ENCODE results near the gene OR13A1. TPM values are rescaled to one million over a fixed set of nuclear protein-coding genes. Genes with fewer than 3 reads are reported as not detected.
"Not testable (repeated sequence)": the region's sequence is repeated elsewhere in the genome, so short reads cannot be mapped to it uniquely, and the experiment has no call there.

The OR13A1 gene
- total and polyA plus RNA-seq, 8 donors, result 0.40 TPM; not detected in 7

DNA sequence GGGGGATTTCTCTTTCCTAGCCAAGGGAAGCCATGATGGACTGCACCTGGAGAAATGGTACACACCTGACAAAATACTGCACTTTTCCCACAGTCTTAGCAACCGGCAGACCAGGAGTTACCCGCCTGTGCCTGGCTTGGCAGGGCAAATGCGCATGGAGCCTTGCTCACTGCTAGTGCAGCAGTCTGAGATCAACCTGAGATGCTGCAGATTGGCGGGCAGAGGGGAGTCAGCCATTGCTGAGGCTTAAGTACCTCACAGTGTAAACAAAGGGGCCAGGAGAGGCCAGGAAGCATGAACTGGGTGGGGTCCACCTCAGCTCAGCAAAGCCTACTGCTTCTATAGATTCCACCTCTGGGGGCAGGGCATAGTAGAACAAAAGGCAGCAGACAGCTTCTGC, 49.4 kb downstream of the OR13A1 start:
- Histone ChIP-seq H3K4me3 (no peak overlapping the region), H3K27ac (no peak overlapping the region), H3K36me3 (no peaks in the 10 kb centered on the region), H3K4me1 (no peaks in the 10 kb centered on the region), H3K9me3 (peaks cover 0 to 11% (median 0%) of the 10 kb centered on the region in 4 donors), H3K27me3 (peaks cover 0 to 10% (median 0%) of the 10 kb centered on the region in 3 donors)
- no peak for DNase-seq
- intact Hi-C loops (cut with DNase I; ENCODE audit: low total_unique reads), result no loop called here
- TF ChIP-seq POLR2AphosphoS5 (IDR thresholded peaks at IDR 0.05) (no peak), POLR2A (IDR thresholded peaks at IDR 0.05) (no peak), EP300 (IDR thresholded peaks at IDR 0.05) (no peak)
- TF ChIP-seq, protein P1, sequence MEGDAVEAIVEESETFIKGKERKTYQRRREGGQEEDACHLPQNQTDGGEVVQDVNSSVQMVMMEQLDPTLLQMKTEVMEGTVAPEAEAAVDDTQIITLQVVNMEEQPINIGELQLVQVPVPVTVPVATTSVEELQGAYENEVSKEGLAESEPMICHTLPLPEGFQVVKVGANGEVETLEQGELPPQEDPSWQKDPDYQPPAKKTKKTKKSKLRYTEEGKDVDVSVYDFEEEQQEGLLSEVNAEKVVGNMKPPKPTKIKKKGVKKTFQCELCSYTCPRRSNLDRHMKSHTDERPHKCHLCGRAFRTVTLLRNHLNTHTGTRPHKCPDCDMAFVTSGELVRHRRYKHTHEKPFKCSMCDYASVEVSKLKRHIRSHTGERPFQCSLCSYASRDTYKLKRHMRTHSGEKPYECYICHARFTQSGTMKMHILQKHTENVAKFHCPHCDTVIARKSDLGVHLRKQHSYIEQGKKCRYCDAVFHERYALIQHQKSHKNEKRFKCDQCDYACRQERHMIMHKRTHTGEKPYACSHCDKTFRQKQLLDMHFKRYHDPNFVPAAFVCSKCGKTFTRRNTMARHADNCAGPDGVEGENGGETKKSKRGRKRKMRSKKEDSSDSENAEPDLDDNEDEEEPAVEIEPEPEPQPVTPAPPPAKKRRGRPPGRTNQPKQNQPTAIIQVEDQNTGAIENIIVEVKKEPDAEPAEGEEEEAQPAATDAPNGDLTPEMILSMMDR (IDR thresholded peaks at IDR 0.05), result no peak
- WGBS, 5 donors, result 20 to 86% (median 84%) methylated on average over 1 to 4 of the region's 4 CpGs

- 24 to 63% (median 37%) methylated on average over 2 of the region's 2 CpGs for WGBS, 5 donors
- intact Hi-C loops (cut with DNase I; ENCODE audit: low total_unique reads), result no loop called here
- TF ChIP-seq EP300 (IDR thresholded peaks at IDR 0.05) (no peak), POLR2AphosphoS5 (IDR thresholded peaks at IDR 0.05) (no peak), POLR2A (IDR thresholded peaks at IDR 0.05) (no peak)
Measured at GRCh38 chr10:45261946-45262345, 53.5 kb downstream of the OR13A1 start.

DNA sequence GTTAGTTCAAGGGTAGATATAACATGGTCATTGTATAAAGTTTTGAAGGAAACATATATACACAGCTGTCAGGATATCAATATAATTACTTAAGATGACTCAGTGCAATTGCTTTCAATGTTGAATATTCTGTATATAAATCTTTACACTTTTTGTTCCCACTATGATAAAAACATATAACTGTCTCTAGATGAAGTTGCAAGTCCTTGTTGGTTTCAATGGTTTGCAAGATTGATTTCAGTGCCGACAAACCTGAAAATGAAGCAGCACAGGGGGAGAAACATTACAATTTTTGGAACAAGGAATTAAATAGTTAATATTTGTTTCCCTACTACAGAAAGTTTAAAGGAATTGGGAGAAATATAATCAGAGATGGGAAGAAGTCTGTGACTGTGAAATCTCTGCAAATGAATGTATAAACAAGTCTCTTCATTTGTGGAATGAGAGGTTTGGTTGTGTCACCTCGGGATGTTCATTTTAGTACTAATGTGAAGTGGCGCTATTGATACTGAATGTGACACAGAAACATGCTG, 54.1 kb downstream of the OR13A1 start:
- Histone ChIP-seq H3K4me3 (no peak overlapping the region), H3K4me1 (no peaks in the 10 kb centered on the region), H3K27ac (no peak overlapping the region), H3K27me3 (peaks cover 0 to 10% (median 0%) of the 10 kb centered on the region in 3 donors), H3K36me3 (no peaks in the 10 kb centered on the region), H3K9me3 (peaks cover 0 to 11% (median 0%) of the 10 kb centered on the region in 4 donors)
- no peak for DNase-seq
- no peak for TF ChIP-seq POLR2AphosphoS5 (IDR thresholded peaks at IDR 0.05)
- TF ChIP-seq, protein P1 (IDR thresholded peaks at IDR 0.05), result no peak
- no peak for TF ChIP-seq POLR2A (IDR thresholded peaks at IDR 0.05)
- TF ChIP-seq EP300 (IDR thresholded peaks at IDR 0.05), result no peak
- intact Hi-C loops (cut with DNase I; ENCODE audit: low total_unique reads), result no loop called here
- 74 to 82% (median 80%) methylated on average over 3 of the region's 3 CpGs for WGBS, 5 donors

More at GRCh38 chr10:45261946-45262345, 53.5 kb downstream of the OR13A1 start:
- Histone ChIP-seq H3K4me1 (no peaks in the 10 kb centered on the region), H3K27me3 (peaks cover 0 to 10% (median 0%) of the 10 kb centered on the region in 3 donors), H3K9me3 (peaks cover 0 to 11% (median 0%) of the 10 kb centered on the region in 4 donors), H3K4me3 (no peak overlapping the region), H3K27ac (no peak overlapping the region), H3K36me3 (no peaks in the 10 kb centered on the region)
- no peak for DNase-seq

DNA sequence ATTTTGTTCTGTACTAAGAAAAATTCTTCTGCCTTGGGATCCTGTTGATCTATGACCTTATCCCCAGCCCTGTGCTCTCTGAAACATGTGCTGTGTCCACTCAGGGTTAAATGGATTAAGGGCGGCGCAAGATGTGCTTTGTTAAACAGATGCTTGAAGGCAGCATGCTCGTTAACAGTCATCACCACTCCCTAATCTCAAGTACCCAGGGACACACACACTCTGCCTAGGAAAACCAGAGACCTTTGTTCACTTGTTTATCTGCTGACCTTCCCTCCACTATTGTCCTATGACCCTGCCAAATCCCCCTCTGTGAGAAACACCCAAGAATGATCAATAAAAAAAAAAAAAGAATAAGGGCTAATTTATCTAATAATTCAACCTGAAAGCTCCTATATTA, 54.8 kb downstream of the OR13A1 start:
- DNase-seq; H3K9me3 ChIP-seq; H3K27ac ChIP-seq; H3K4me1 ChIP-seq; H3K36me3 ChIP-seq; H3K4me3 ChIP-seq; intact Hi-C loops (cut with DNase I; ENCODE audit: low total_unique reads): not testable (repeated sequence)
- peaks cover 0 to 10% (median 0%) of the 10 kb centered on the region in 3 donors for H3K27me3 ChIP-seq
- 51 to 68% (median 58%) methylated on average over 3 of the region's 3 CpGs for WGBS, 5 donors

- DNase-seq; H3K27ac ChIP-seq; H3K4me1 ChIP-seq; H3K36me3 ChIP-seq; intact Hi-C loops (cut with DNase I; ENCODE audit: low total_unique reads); H3K4me3 ChIP-seq; H3K9me3 ChIP-seq: not testable (repeated sequence)
- WGBS, 5 donors, result 85 to 98% (median 93%) methylated on average over 14 to 39 of the region's 50 CpGs
- peaks cover 0 to 10% (median 0%) of the 10 kb centered on the region in 3 donors for H3K27me3 ChIP-seq
Measured at GRCh38 chr10:45259786-45260495, 55.5 kb downstream of the OR13A1 start.

DNA sequence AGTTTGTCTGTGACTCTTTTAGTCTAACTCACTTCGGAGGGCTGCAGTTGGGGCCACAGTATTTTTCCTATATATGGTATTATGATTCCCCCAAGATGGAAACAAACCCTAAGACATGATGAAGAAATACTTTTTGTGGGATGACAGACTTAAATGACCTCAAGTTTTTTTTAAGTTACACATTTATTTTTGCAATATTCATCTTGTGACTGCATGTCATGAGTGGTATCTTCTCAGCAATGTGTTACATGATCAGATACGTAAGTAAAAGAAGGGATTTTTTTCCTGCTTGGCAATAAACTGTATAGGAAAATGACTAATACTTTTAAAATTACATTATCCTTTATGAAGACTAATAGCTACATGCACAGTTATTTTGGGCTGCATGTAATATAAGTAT, 57.8 kb downstream of the OR13A1 start:
- Histone ChIP-seq H3K27ac (no peak overlapping the region), H3K36me3 (no peaks in the 10 kb centered on the region), H3K27me3 (no peaks in the 10 kb centered on the region), H3K4me3 (no peak overlapping the region), H3K9me3 (no peaks in the 10 kb centered on the region), H3K4me1 (no peaks in the 10 kb centered on the region)
- 82 to 96% (median 87%) methylated on average over 2 of the region's 2 CpGs for WGBS, 5 donors
- TF ChIP-seq POLR2AphosphoS5 (IDR thresholded peaks at IDR 0.05), result no peak
- TF ChIP-seq EP300 (IDR thresholded peaks at IDR 0.05), result no peak
- TF ChIP-seq, protein P1 (IDR thresholded peaks at IDR 0.05), result no peak
- TF ChIP-seq POLR2A (IDR thresholded peaks at IDR 0.05), result no peak
- DNase-seq, result no peak
- intact Hi-C loops (cut with DNase I; ENCODE audit: low total_unique reads), result no loop called here

All from stomach (tissue), 9 donors.